ENCODE results near the gene HIPK4. TPM values are rescaled to one million over a fixed set of nuclear protein-coding genes. Genes with fewer than 3 reads are reported as not detected.
"Not testable (repeated sequence)": the region's sequence is repeated elsewhere in the genome, so short reads cannot be mapped to it uniquely, and the experiment has no call there.

Gene HIPK4
- total and polyA plus RNA-seq, 2 donors = under 0.01 to 0.07 TPM

GRCh38 chr19:40374084-40374483, 15.9 kb downstream of the HIPK4 start:
- Histone ChIP-seq H3K4me3 (ENCODE audit: low read length in 2 of 2) (no peak overlapping the region), H3K36me3 (ENCODE audit: control insufficient read depth in 2 of 2, insufficient read depth in 2 of 2, low read length in 1 of 2) (peaks cover 21 to 41% of the 10 kb centered on the region in 2 donors), H3K4me1 (ENCODE audit: control insufficient read depth in 2 of 2, insufficient read depth in 2 of 2, low read length in 2 of 2) (no peaks in the 10 kb centered on the region), H3K27me3 (ENCODE audit: control insufficient read depth in 2 of 2, insufficient read depth in 1 of 2, low read length in 1 of 2) (no peaks in the 10 kb centered on the region), H3K27ac (ENCODE audit: low read depth in 1 of 2, low read length in 1 of 2) (no peak overlapping the region), H3K9me3 (ENCODE audit: control insufficient read depth in 2 of 2, insufficient read depth in 1 of 2, low read length in 1 of 2) (no peaks in the 10 kb centered on the region)
- WGBS = 97% methylated on average over 7 of the region's 7 CpGs
- DNase-seq (ENCODE audit: low read depth in 6 of 9, low spot score in 9 of 9) = no peak

- Histone ChIP-seq H3K4me3 (ENCODE audit: low read length in 2 of 2) (no peak overlapping the region), H3K27me3 (ENCODE audit: control insufficient read depth in 2 of 2, insufficient read depth in 1 of 2, low read length in 1 of 2) (no peaks in the 10 kb centered on the region), H3K4me1 (ENCODE audit: control insufficient read depth in 2 of 2, insufficient read depth in 2 of 2, low read length in 2 of 2) (no peaks in the 10 kb centered on the region), H3K27ac (ENCODE audit: low read depth in 1 of 2, low read length in 1 of 2) (no peak overlapping the region), H3K36me3 (ENCODE audit: control insufficient read depth in 2 of 2, insufficient read depth in 2 of 2, low read length in 1 of 2) (peaks cover 20 to 34% of the 10 kb centered on the region in 2 donors), H3K9me3 (ENCODE audit: control insufficient read depth in 2 of 2, insufficient read depth in 1 of 2, low read length in 1 of 2) (no peaks in the 10 kb centered on the region)
- 99% methylated on average over 5 of the region's 5 CpGs for WGBS
- DNase-seq (ENCODE audit: low read depth in 6 of 9, low spot score in 9 of 9) = no peak
These were observed 18.2 kb downstream of the HIPK4 start for GRCh38 chr19:40371802-40372122.

GRCh38 chr19:40370997-40371801, 18.8 kb downstream of the HIPK4 start:
- DNase-seq (ENCODE audit: low read depth in 6 of 9, low spot score in 9 of 9) = no peak
- WGBS = 95% methylated on average over 7 of the region's 7 CpGs
- H3K36me3 ChIP-seq (ENCODE audit: control insufficient read depth in 2 of 2, insufficient read depth in 2 of 2, low read length in 1 of 2) = peaks cover 20 to 37% of the 10 kb centered on the region in 2 donors
- peaks cover 0 to 1% of the 10 kb centered on the region in 2 donors for H3K4me1 ChIP-seq (ENCODE audit: control insufficient read depth in 2 of 2, insufficient read depth in 2 of 2, low read length in 2 of 2)
- no peak overlapping the region for H3K27ac ChIP-seq (ENCODE audit: low read depth in 1 of 2, low read length in 1 of 2)
- no peak overlapping the region for H3K4me3 ChIP-seq (ENCODE audit: low read length in 2 of 2)
- H3K27me3 ChIP-seq (ENCODE audit: control insufficient read depth in 2 of 2, insufficient read depth in 1 of 2, low read length in 1 of 2) = no peaks in the 10 kb centered on the region
- H3K9me3 ChIP-seq (ENCODE audit: control insufficient read depth in 2 of 2, insufficient read depth in 1 of 2, low read length in 1 of 2) = no peaks in the 10 kb centered on the region

- DNase-seq (ENCODE audit: low read depth in 6 of 9, low spot score in 9 of 9) = not testable (repeated sequence)
These were observed 19.7 kb downstream of the HIPK4 start for GRCh38 chr19:40370253-40370652.

GRCh38 chr19:40369797-40370196, 20.2 kb downstream of the HIPK4 start:
- no peaks in the 10 kb centered on the region for H3K9me3 ChIP-seq (ENCODE audit: control insufficient read depth in 2 of 2, insufficient read depth in 1 of 2, low read length in 1 of 2)
- no peak overlapping the region for H3K4me3 ChIP-seq (ENCODE audit: low read length in 2 of 2)
- peaks cover 0 to 13% of the 10 kb centered on the region in 2 donors for H3K4me1 ChIP-seq (ENCODE audit: control insufficient read depth in 2 of 2, insufficient read depth in 2 of 2, low read length in 2 of 2)
- no peak overlapping the region for H3K27ac ChIP-seq (ENCODE audit: low read depth in 1 of 2, low read length in 1 of 2)
- WGBS = 98% methylated on average over 12 of the region's 12 CpGs
- H3K36me3 ChIP-seq (ENCODE audit: control insufficient read depth in 2 of 2, insufficient read depth in 2 of 2, low read length in 1 of 2) = peaks cover 20 to 37% of the 10 kb centered on the region in 2 donors
- DNase-seq (ENCODE audit: low read depth in 6 of 9, low spot score in 9 of 9) = no peak
- no peaks in the 10 kb centered on the region for H3K27me3 ChIP-seq (ENCODE audit: control insufficient read depth in 2 of 2, insufficient read depth in 1 of 2, low read length in 1 of 2)

More at GRCh38 chr19:40370253-40370652, 19.7 kb downstream of the HIPK4 start:
- H3K27ac ChIP-seq (ENCODE audit: low read depth in 1 of 2, low read length in 1 of 2); H3K4me1 ChIP-seq (ENCODE audit: control insufficient read depth in 2 of 2, insufficient read depth in 2 of 2, low read length in 2 of 2); H3K27me3 ChIP-seq (ENCODE audit: control insufficient read depth in 2 of 2, insufficient read depth in 1 of 2, low read length in 1 of 2); H3K9me3 ChIP-seq (ENCODE audit: control insufficient read depth in 2 of 2, insufficient read depth in 1 of 2, low read length in 1 of 2); H3K4me3 ChIP-seq (ENCODE audit: low read length in 2 of 2): not testable (repeated sequence)
- 97% methylated on average over 3 of the region's 3 CpGs for WGBS
- H3K36me3 ChIP-seq (ENCODE audit: control insufficient read depth in 2 of 2, insufficient read depth in 2 of 2, low read length in 1 of 2) = peaks cover 20 to 37% of the 10 kb centered on the region in 2 donors

GRCh38 chr19:40367577-40368434, 22.2 kb downstream of the HIPK4 start:
- Histone ChIP-seq H3K4me1 (ENCODE audit: control insufficient read depth in 2 of 2, insufficient read depth in 2 of 2, low read length in 2 of 2) (peaks cover 0 to 14% of the 10 kb centered on the region in 2 donors), H3K4me3 (ENCODE audit: low read length in 2 of 2) (no peak overlapping the region), H3K36me3 (ENCODE audit: control insufficient read depth in 2 of 2, insufficient read depth in 2 of 2, low read length in 1 of 2) (peaks cover 12 to 29% of the 10 kb centered on the region in 2 donors), H3K9me3 (ENCODE audit: control insufficient read depth in 2 of 2, insufficient read depth in 1 of 2, low read length in 1 of 2) (no peaks in the 10 kb centered on the region), H3K27ac (ENCODE audit: low read depth in 1 of 2, low read length in 1 of 2) (no peak overlapping the region), H3K27me3 (ENCODE audit: control insufficient read depth in 2 of 2, insufficient read depth in 1 of 2, low read length in 1 of 2) (no peaks in the 10 kb centered on the region)
- DNase-seq (ENCODE audit: low read depth in 6 of 9, low spot score in 9 of 9) = no peak
- WGBS = 96% methylated on average over 16 of the region's 16 CpGs

- no peaks in the 10 kb centered on the region for H3K9me3 ChIP-seq (ENCODE audit: control insufficient read depth in 2 of 2, insufficient read depth in 1 of 2, low read length in 1 of 2)
- H3K4me3 ChIP-seq (ENCODE audit: low read length in 2 of 2) = peak overlapping the region in 1 of 2 donors; percentile 8
- no peak for DNase-seq (ENCODE audit: low read depth in 6 of 9, low spot score in 9 of 9)
- no peak overlapping the region for H3K27ac ChIP-seq (ENCODE audit: low read depth in 1 of 2, low read length in 1 of 2)
- 96% methylated on average over 27 of the region's 27 CpGs for WGBS
- H3K36me3 ChIP-seq (ENCODE audit: control insufficient read depth in 2 of 2, insufficient read depth in 2 of 2, low read length in 1 of 2) = peaks cover 12 to 26% of the 10 kb centered on the region in 2 donors
- H3K4me1 ChIP-seq (ENCODE audit: control insufficient read depth in 2 of 2, insufficient read depth in 2 of 2, low read length in 2 of 2) = peaks cover 0 to 14% of the 10 kb centered on the region in 2 donors
- H3K27me3 ChIP-seq (ENCODE audit: control insufficient read depth in 2 of 2, insufficient read depth in 1 of 2, low read length in 1 of 2) = no peaks in the 10 kb centered on the region
These were observed 23.1 kb downstream of the HIPK4 start for GRCh38 chr19:40366697-40367561.

- WGBS = 38% methylated on average over 28 of the region's 28 CpGs
- peak overlapping the region in 1 of 2 donors; percentile 27 for H3K4me3 ChIP-seq (ENCODE audit: low read length in 2 of 2)
- H3K9me3 ChIP-seq (ENCODE audit: control insufficient read depth in 2 of 2, insufficient read depth in 1 of 2, low read length in 1 of 2) = no peaks in the 10 kb centered on the region
- H3K36me3 ChIP-seq (ENCODE audit: control insufficient read depth in 2 of 2, insufficient read depth in 2 of 2, low read length in 1 of 2) = peaks cover 9 to 20% of the 10 kb centered on the region in 2 donors
- H3K27ac ChIP-seq (ENCODE audit: low read depth in 1 of 2, low read length in 1 of 2) = no peak overlapping the region
- H3K4me1 ChIP-seq (ENCODE audit: control insufficient read depth in 2 of 2, insufficient read depth in 2 of 2, low read length in 2 of 2) = peaks cover 0 to 14% of the 10 kb centered on the region in 2 donors
- no peaks in the 10 kb centered on the region for H3K27me3 ChIP-seq (ENCODE audit: control insufficient read depth in 2 of 2, insufficient read depth in 1 of 2, low read length in 1 of 2)
- DNase-seq (ENCODE audit: low read depth in 6 of 9, low spot score in 9 of 9) = peak in 7 of 9 donors; percentile 33 to 72 (median 46)
These were observed 24.2 kb downstream of the HIPK4 start for GRCh38 chr19:40365613-40366401.
